NCI-H748 (cell line): ENCODE results near the gene SLC5A2.
"Not testable (repeated sequence)": the region's sequence is repeated elsewhere in the genome, so short reads cannot be mapped to it uniquely, and the experiment has no call there.

Experiments used
- DNase-seq: peaks from one replicate; lab custom pipeline; 2025; ENCODE audit not compliant: unreplicated experiment; lab: John Stamatoyannopoulos, UW

The SLC5A2 gene

GRCh38 chr16:31483081-31483480 lies at the start of gene SLC5A2:
Gene SLC5A2, plus strand, starts transcription at chr16:31483123. Its CDS starts 14 bp downstream, at chr16:31483137.
- DNase-seq, result no peak

- no peak for DNase-seq
These were observed 47.3 kb upstream of the SLC5A2 start for GRCh38 chr16:31435341-31436220.

GRCh38 chr16:31436221-31437045 lies 46.5 kb upstream of the SLC5A2 start:
- no peak for DNase-seq

GRCh38 chr16:31438414-31438813 lies 44.5 kb upstream of the SLC5A2 start:
- no peak for DNase-seq

- DNase-seq, result not testable (repeated sequence)
These were observed 43.9 kb upstream of the SLC5A2 start for GRCh38 chr16:31439023-31439422.

GRCh38 chr16:31439519-31439918 lies 43.4 kb upstream of the SLC5A2 start:
- no peak for DNase-seq

- no peak for DNase-seq
These were observed 42.3 kb upstream of the SLC5A2 start for GRCh38 chr16:31440516-31441184.

GRCh38 chr16:31441956-31442355 lies 41.0 kb upstream of the SLC5A2 start:
- DNase-seq, result no peak

- DNase-seq, result not testable (repeated sequence)
These were observed 37.0 kb upstream of the SLC5A2 start for GRCh38 chr16:31445931-31446330.

- no peak for DNase-seq
These were observed 31.7 kb upstream of the SLC5A2 start for GRCh38 chr16:31451201-31451600.

- DNase-seq, result peak; percentile 43
These were observed 31.1 kb upstream of the SLC5A2 start for GRCh38 chr16:31451681-31452351.

- DNase-seq, result no peak
These were observed 30.3 kb upstream of the SLC5A2 start for GRCh38 chr16:31452631-31453106.

GRCh38 chr16:31453255-31454204 lies 29.4 kb upstream of the SLC5A2 start:
- no peak for DNase-seq

- DNase-seq, result no peak
These were observed 27.2 kb upstream of the SLC5A2 start for GRCh38 chr16:31455601-31456314.

GRCh38 chr16:31456988-31457360 lies 25.9 kb upstream of the SLC5A2 start:
- no peak for DNase-seq

- DNase-seq, result peak; percentile 54
These were observed 24.7 kb upstream of the SLC5A2 start for GRCh38 chr16:31458073-31458843.

- DNase-seq, result peak; percentile 96
These were observed 23.9 kb upstream of the SLC5A2 start, which contains the start of gene ARMC5 for GRCh38 chr16:31458844-31459686. Gene ARMC5, plus strand, starts transcription at chr16:31459501. Its CDS starts 24 bp downstream, at chr16:31459525.
